GM13977 (cell line): ENCODE measurements around the gene C1QTNF6.

Experiments used
- DNase-seq: peaks from one replicate; pipeline ENCODE4 v3.0.0; 2012; ENCODE audit warnings: low spot score
- in situ Hi-C: fragments of 300-500 bp; cut with MboI; formaldehyde crosslinking; loops from one replicate; pipeline ENCODE4 v1.12.0; 2022; ENCODE audit warnings: low sequenced_read_pairs, low pct_unique_long_range_greater_than_20kb, mixed read lengths, inconsistent platforms; ENCODE audit not compliant: unreplicated experiment
- TF ChIP-seq, protein P1 (sequence below): IDR thresholded peaks from 2 replicates; pipeline ENCODE4 v1.5.1; 2012; ENCODE audit warnings: mild to moderate bottlenecking, control low read depth; ENCODE audit not compliant: insufficient read depth; ENCODE audit errors: extremely low read depth, missing control alignments

Gene C1QTNF6

GRCh38 chr22:37181681-37182080 is 6.4 kb downstream of the C1QTNF6 start:
- DNase-seq = peak; percentile 10
- in situ Hi-C loops = no loop called here
- TF ChIP-seq, protein P1, sequence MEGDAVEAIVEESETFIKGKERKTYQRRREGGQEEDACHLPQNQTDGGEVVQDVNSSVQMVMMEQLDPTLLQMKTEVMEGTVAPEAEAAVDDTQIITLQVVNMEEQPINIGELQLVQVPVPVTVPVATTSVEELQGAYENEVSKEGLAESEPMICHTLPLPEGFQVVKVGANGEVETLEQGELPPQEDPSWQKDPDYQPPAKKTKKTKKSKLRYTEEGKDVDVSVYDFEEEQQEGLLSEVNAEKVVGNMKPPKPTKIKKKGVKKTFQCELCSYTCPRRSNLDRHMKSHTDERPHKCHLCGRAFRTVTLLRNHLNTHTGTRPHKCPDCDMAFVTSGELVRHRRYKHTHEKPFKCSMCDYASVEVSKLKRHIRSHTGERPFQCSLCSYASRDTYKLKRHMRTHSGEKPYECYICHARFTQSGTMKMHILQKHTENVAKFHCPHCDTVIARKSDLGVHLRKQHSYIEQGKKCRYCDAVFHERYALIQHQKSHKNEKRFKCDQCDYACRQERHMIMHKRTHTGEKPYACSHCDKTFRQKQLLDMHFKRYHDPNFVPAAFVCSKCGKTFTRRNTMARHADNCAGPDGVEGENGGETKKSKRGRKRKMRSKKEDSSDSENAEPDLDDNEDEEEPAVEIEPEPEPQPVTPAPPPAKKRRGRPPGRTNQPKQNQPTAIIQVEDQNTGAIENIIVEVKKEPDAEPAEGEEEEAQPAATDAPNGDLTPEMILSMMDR = no peak

GRCh38 chr22:37180531-37181231 is 7.4 kb downstream of the C1QTNF6 start:
- DNase-seq = peak; percentile 10
- TF ChIP-seq, protein P1 = no peak
- in situ Hi-C loops = no loop called here

DNA sequence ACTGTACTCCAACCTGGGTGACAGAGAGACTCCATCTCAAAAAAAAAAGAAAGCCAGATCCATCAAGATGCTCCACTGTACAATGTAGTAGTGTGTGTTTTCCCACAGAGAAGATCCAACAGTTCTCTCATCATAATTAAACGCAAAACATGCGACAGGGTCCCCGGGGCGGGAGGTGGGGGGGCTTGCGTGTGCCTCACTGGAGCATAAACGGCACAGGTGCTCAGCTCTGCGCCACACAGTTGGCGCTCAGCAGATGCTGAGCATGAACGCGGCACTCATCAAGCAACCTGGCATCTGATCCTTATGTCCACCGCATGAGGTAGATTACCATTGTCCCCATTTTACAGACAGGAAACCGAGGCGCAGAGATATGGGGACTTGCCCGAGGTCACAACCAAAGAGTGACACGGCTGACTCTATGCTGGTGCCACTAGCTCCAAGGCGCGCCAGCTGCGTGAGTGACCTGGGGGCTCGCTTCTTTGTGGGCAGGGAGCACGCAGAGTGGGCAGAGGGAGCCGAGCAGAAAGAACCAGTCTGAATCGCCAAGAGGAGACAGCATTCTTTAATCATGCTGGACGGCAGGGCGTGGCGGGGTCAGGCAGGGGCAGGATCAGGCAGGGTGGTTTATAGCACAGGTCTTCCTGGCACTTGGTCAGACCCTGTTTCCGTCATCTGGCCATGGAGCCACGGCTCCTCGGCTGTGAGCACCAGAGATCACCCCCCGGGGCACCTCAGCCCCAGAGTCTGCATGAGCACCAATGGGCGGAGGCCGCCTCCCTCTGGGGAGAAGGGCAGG is 8.2 kb downstream of the C1QTNF6 start:
- TF ChIP-seq, protein P1 = no peak
- DNase-seq = no peak
- in situ Hi-C loops = no loop called here

DNA sequence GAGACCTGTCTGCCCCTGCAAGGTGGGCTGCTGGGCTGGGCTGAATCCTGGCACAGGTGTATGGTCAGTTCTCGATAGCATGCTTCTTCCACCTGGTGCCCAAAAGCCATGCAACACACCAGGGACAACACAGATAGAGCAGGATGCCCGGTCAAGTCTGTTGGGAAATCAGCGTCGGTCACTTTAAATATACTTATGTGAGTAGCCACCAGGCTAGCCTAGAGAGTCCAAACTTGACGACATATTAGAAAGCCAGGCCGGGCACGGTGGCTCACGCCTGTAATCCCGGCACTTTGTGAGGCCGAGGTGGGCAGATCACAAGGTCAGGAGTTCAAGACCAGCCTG is 8.9 kb downstream of the C1QTNF6 start:
- in situ Hi-C loops = no loop called here
- peak; percentile 5 for DNase-seq

GRCh38 chr22:37178350-37179125 is 9.5 kb downstream of the C1QTNF6 start:
- in situ Hi-C loops = no loop called here
- peak; percentile 9 for DNase-seq
- TF ChIP-seq, protein P1 = no peak

More for the DNA sequence above, 8.9 kb downstream of the C1QTNF6 start:
- TF ChIP-seq, protein P1 = no peak

DNA sequence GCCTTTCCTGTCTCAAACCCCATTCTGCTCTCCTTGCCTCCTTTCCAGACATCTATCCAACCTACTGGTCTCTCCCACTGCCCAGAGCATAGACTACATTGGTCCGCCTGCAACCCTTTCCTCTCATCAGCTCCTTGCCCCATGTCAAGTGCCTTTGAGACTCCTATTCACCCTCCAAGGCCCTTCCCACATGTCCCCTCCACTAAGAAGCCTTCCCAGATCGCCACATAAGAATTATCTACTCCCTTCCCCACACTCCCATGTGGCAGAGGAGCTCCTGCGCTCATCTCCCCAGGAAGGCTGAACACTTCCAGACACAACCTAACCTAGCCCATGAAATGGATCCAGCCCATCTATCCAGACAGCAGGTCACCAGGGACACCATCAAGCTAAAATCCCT is 10.3 kb downstream of the C1QTNF6 start:
- in situ Hi-C loops = no loop called here
- DNase-seq = no peak
- TF ChIP-seq, protein P1 = no peak
